ENCODE measurements around the gene DPF3.

Gene DPF3

GRCh38 chr14:72715850-72716228 is 178.1 kb downstream of the DPF3 start:
- ChIA-PET CTCF (no interaction called here), POLR2A (no interaction called here)
- TF ChIP-seq ZNF384 (IDR thresholded peaks at IDR 0.05) (no peak), SUZ12 (IDR thresholded peaks at IDR 0.05) (no peak), LEF1 (IDR thresholded peaks at IDR 0.05; ENCODE audit: borderline replicate concordance) (no peak), FOXA1 (IDR thresholded peaks at IDR 0.05) (no peak), TARDBP (IDR thresholded peaks at IDR 0.05) (no peak), BHLHE40 (IDR thresholded peaks at IDR 0.05; ENCODE audit: borderline replicate concordance) (no peak), ELF4 (IDR thresholded peaks at IDR 0.05) (no peak), FOXK2 (IDR thresholded peaks at IDR 0.05) (no peak), HDGF (IDR thresholded peaks at IDR 0.05; ENCODE audit: borderline replicate concordance) (no peak)
- no peak for DNase-seq (ENCODE audit: extremely low spot score)

GRCh38 chr14:72715215-72715849 is 178.6 kb downstream of the DPF3 start:
- TF ChIP-seq FOXA1 (IDR thresholded peaks at IDR 0.05) (no peak), LEF1 (IDR thresholded peaks at IDR 0.05; ENCODE audit: borderline replicate concordance) (no peak), TARDBP (IDR thresholded peaks at IDR 0.05) (no peak), SUZ12 (IDR thresholded peaks at IDR 0.05) (no peak), HDGF (IDR thresholded peaks at IDR 0.05; ENCODE audit: borderline replicate concordance) (no peak), ELF4 (IDR thresholded peaks at IDR 0.05) (no peak), BHLHE40 (IDR thresholded peaks at IDR 0.05; ENCODE audit: borderline replicate concordance) (no peak), FOXK2 (IDR thresholded peaks at IDR 0.05) (no peak), NFRKB (IDR thresholded peaks at IDR 0.05) (no peak), CTBP1 (IDR thresholded peaks at IDR 0.05; ENCODE audit: borderline replicate concordance) (no peak), L3MBTL2 (conservative IDR thresholded peaks at IDR 0.05) (no peak), ARNT (IDR thresholded peaks at IDR 0.05) (no peak), SP1 (IDR thresholded peaks at IDR 0.05) (no peak), ZNF384 (IDR thresholded peaks at IDR 0.05) (no peak)
- TF ChIP-seq, protein P1, sequence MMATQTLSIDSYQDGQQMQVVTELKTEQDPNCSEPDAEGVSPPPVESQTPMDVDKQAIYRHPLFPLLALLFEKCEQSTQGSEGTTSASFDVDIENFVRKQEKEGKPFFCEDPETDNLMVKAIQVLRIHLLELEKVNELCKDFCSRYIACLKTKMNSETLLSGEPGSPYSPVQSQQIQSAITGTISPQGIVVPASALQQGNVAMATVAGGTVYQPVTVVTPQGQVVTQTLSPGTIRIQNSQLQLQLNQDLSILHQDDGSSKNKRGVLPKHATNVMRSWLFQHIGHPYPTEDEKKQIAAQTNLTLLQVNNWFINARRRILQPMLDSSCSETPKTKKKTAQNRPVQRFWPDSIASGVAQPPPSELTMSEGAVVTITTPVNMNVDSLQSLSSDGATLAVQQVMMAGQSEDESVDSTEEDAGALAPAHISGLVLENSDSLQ (IDR thresholded peaks at IDR 0.05) = no peak
- ChIA-PET CTCF (no interaction called here), POLR2A (no interaction called here)
- DNase-seq (ENCODE audit: extremely low spot score) = no peak

GRCh38 chr14:72714871-72715214 is 179.1 kb downstream of the DPF3 start:
- ChIA-PET POLR2A (no interaction called here), CTCF (no interaction called here)
- DNase-seq (ENCODE audit: extremely low spot score) = no peak
- TF ChIP-seq NFRKB (IDR thresholded peaks at IDR 0.05) (no peak), ELF4 (IDR thresholded peaks at IDR 0.05) (no peak), BHLHE40 (IDR thresholded peaks at IDR 0.05; ENCODE audit: borderline replicate concordance) (no peak), L3MBTL2 (conservative IDR thresholded peaks at IDR 0.05) (no peak), SP1 (IDR thresholded peaks at IDR 0.05) (no peak), SUZ12 (IDR thresholded peaks at IDR 0.05) (no peak), ARNT (IDR thresholded peaks at IDR 0.05) (no peak), ZNF384 (IDR thresholded peaks at IDR 0.05) (no peak), CTBP1 (IDR thresholded peaks at IDR 0.05; ENCODE audit: borderline replicate concordance) (no peak), TARDBP (IDR thresholded peaks at IDR 0.05) (no peak), LEF1 (IDR thresholded peaks at IDR 0.05; ENCODE audit: borderline replicate concordance) (no peak), FOXM1 (IDR thresholded peaks at IDR 0.05; ENCODE audit: borderline replicate concordance) (no peak), FOXA1 (IDR thresholded peaks at IDR 0.05) (no peak), FOXK2 (IDR thresholded peaks at IDR 0.05) (no peak), HDGF (IDR thresholded peaks at IDR 0.05; ENCODE audit: borderline replicate concordance) (no peak)
- TF ChIP-seq, protein P1 (IDR thresholded peaks at IDR 0.05) = no peak

DNA sequence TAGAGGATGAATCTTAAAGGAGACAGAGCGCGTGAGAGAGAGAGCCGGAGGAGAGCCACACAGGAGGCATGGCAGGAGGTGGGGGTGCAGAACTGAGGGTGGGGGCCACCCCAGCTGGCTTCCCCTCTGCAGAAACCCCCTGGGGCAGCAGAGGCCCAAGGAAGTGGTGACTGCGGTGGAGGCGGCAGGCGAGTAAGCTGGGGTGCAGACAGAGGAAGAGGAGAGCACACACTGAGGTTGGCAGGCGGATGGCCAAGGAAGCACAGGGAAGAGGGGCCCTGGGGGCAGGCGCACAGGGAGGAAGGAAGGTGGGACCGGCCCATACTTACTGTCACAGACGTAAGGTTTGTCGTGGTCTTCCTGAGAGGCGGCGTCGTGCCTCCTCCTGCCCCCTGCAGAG is 179.8 kb downstream of the DPF3 start:
- CTCF ChIA-PET = interaction anchor here (0.5 kb wide), 1 partner anchor 134 kb away, joined by 7 read pairs; no protein-coding TSS in a partner anchor

DNA sequence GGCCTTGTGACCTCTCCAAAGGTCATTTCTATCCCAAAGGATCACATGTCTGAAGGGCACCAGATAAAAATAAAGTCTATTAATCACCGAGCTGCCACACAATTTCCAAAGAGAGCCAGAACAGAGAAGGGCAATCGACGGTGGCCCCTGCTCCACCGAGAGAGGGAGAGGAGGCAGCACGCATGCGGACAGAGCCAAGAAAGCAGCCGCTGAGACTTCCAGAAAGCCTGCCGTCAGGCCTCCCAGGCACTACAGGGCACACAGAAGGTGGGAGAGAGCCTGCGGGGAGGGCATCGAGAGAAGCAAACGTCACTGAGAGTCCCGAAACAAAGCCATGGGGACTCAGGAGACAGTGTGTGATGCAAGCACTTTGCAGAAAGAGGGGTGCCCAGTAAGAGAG is 182.0 kb downstream of the DPF3 start:
- ChIA-PET CTCF (no interaction called here), POLR2A (no interaction called here)
- DNase-seq (ENCODE audit: extremely low spot score) = no peak
- TF ChIP-seq FOXK2 (IDR thresholded peaks at IDR 0.05) (no peak), CTBP1 (IDR thresholded peaks at IDR 0.05; ENCODE audit: borderline replicate concordance) (no peak), ARNT (IDR thresholded peaks at IDR 0.05) (no peak), SP1 (IDR thresholded peaks at IDR 0.05) (no peak), HDGF (IDR thresholded peaks at IDR 0.05; ENCODE audit: borderline replicate concordance) (no peak), L3MBTL2 (conservative IDR thresholded peaks at IDR 0.05) (no peak), TARDBP (IDR thresholded peaks at IDR 0.05) (no peak)

More for the DNA sequence above, 179.8 kb downstream of the DPF3 start:
- TF ChIP-seq ZNF384 (IDR thresholded peaks at IDR 0.05) (no peak), BHLHE40 (IDR thresholded peaks at IDR 0.05; ENCODE audit: borderline replicate concordance) (no peak), FOXK2 (IDR thresholded peaks at IDR 0.05) (no peak), CTBP1 (IDR thresholded peaks at IDR 0.05; ENCODE audit: borderline replicate concordance) (no peak), FOXA1 (IDR thresholded peaks at IDR 0.05) (no peak), TARDBP (IDR thresholded peaks at IDR 0.05) (no peak), HDGF (IDR thresholded peaks at IDR 0.05; ENCODE audit: borderline replicate concordance) (no peak), ELF4 (IDR thresholded peaks at IDR 0.05) (no peak), NFRKB (IDR thresholded peaks at IDR 0.05) (no peak), L3MBTL2 (conservative IDR thresholded peaks at IDR 0.05) (no peak), SUZ12 (IDR thresholded peaks at IDR 0.05) (no peak), LEF1 (IDR thresholded peaks at IDR 0.05; ENCODE audit: borderline replicate concordance) (no peak), ARNT (IDR thresholded peaks at IDR 0.05) (no peak)
- TF ChIP-seq, protein P1 (IDR thresholded peaks at IDR 0.05) = no peak
- POLR2A ChIA-PET = no interaction called here
- no peak for DNase-seq (ENCODE audit: extremely low spot score)

- no peak for DNase-seq (ENCODE audit: extremely low spot score)
- ChIA-PET CTCF (no interaction called here), POLR2A (no interaction called here)
- TF ChIP-seq HDGF (IDR thresholded peaks at IDR 0.05; ENCODE audit: borderline replicate concordance) = no peak
- TF ChIP-seq BHLHE40 (IDR thresholded peaks at IDR 0.05; ENCODE audit: borderline replicate concordance) = no peak
- TF ChIP-seq ARNT (IDR thresholded peaks at IDR 0.05) = no peak
Measured at GRCh38 chr14:72709916-72710611, 183.8 kb downstream of the DPF3 start.

All from HEK293T (cell line).